GM23248 (cell line): ENCODE results near the gene HYDIN. TPM values are rescaled to one million over a fixed set of nuclear protein-coding genes. Genes with fewer than 3 reads are reported as not detected.

Experiments
- DNase-seq: peaks from one replicate; pipeline ENCODE4 v3.0.0-alpha.2; 2015
- H2AFZ ChIP-seq: fragments of 200-600 bp; sonication (generic); 2 replicates; pipeline ENCODE4 v1.6.1; 2016; ENCODE audit warnings: antibody characterized with exemption
- H3F3A ChIP-seq: fragments of 200-600 bp; sonication (generic); 2 replicates; pipeline ENCODE4 v1.6.1; 2016; ENCODE audit warnings: mild to moderate bottlenecking, antibody characterized with exemption, mixed run types; ENCODE audit not compliant: insufficient read depth
- H3K27ac ChIP-seq: fragments of 200-600 bp; sonication (generic); 2 replicates; pipeline ENCODE4 v1.5.1; 2016; ENCODE audit warnings: mild to moderate bottlenecking
- H3K27me3 ChIP-seq: fragments of 200-600 bp; sonication (generic); replicated peaks from 2 replicates; pipeline ENCODE4 v1.6.1; 2016; ENCODE audit warnings: mild to moderate bottlenecking; ENCODE audit not compliant: insufficient read depth
- H3K36me3 ChIP-seq: fragments of 200-600 bp; sonication (generic); 2 replicates; pipeline ENCODE4 v1.6.1; 2016; ENCODE audit warnings: low read depth, mild to moderate bottlenecking
- H3K4me1 ChIP-seq: fragments of 200-600 bp; sonication (generic); 2 replicates; pipeline ENCODE4 v1.6.1; 2016; ENCODE audit warnings: mild to moderate bottlenecking; ENCODE audit not compliant: insufficient read depth
- H3K4me2 ChIP-seq: fragments of 200-600 bp; sonication (generic); one replicate; pipeline ENCODE4 v1.6.1; 2016; ENCODE audit warnings: mild to moderate bottlenecking; ENCODE audit not compliant: unreplicated experiment
- H3K4me3 ChIP-seq: fragments of 200-600 bp; sonication (generic); 2 replicates; pipeline ENCODE4 v1.5.1; 2016; ENCODE audit warnings: mild to moderate bottlenecking
- H3K79me2 ChIP-seq: fragments of 200-600 bp; sonication (generic); 2 replicates; pipeline ENCODE4 v1.6.1; 2016; ENCODE audit warnings: mild to moderate bottlenecking; ENCODE audit not compliant: insufficient read depth
- H3K9ac ChIP-seq: fragments of 200-600 bp; sonication (generic); 2 replicates; pipeline ENCODE4 v1.6.1; 2016; ENCODE audit warnings: mild to moderate bottlenecking
- H3K9me2 ChIP-seq: fragments of 200-600 bp; sonication (generic); 2 replicates; pipeline ENCODE4 v1.6.1; 2016; ENCODE audit warnings: mixed run types, mild to moderate bottlenecking, moderate library complexity; ENCODE audit not compliant: insufficient read depth
- H3K9me3 ChIP-seq: fragments of 200-600 bp; sonication (generic); one replicate; pipeline ENCODE4 v1.6.1; 2017; ENCODE audit warnings: low read depth
- H4K20me1 ChIP-seq: fragments of 200-600 bp; sonication (generic); 2 replicates; pipeline ENCODE4 v1.6.0; 2016; ENCODE audit not compliant: insufficient read depth
- EZH2 ChIP-seq: fragments of 200-600 bp; sonication (generic); IDR thresholded peaks from 2 replicates; pipeline ENCODE4 v1.6.1; 2018; ENCODE audit warnings: antibody characterized with exemption, mild to moderate bottlenecking; ENCODE audit not compliant: insufficient read depth, poor library complexity, severe bottlenecking
- EZH2phosphoT487 ChIP-seq: fragments of 200-600 bp; sonication (generic); IDR thresholded peaks from 2 replicates; pipeline ENCODE4 v1.6.1; 2018; ENCODE audit warnings: antibody characterized with exemption, moderate library complexity, mild to moderate bottlenecking, low read depth; ENCODE audit not compliant: insufficient read depth
- WGBS, 2 experiments: methylation state at CpG; one replicate each; pipeline ENCODE4 v1.1.6; 2015 to 2017; ENCODE audit warnings: low lambda C conversion rate in 2 of 2, low coverage in 1 of 2; ENCODE audit errors: missing lambda C conversion rate in 2 of 2; 5-methylcytosine and 5-hydroxymethylcytosine counted together
- in situ Hi-C: fragments of 300-500 bp; cut with MboI; formaldehyde crosslinking; loops from 2 replicates; pipeline ENCODE4 v1.15.0; 2020
- polyA plus RNA-seq: library from polyadenylated mRNA; unstranded; fragments of >200 nt; fragmentation: Nextera tagmentation; extraction: Ambion mirVana; gene quantifications from 2 replicates; pipeline ENCODE4 v1.2.1, GENCODE V29; 2016
- total RNA-seq: library from RNA; depleted of rRNA; stranded (reverse); fragments of >200 nt; shearing (Covaris generic); gene quantifications from 2 replicates; pipeline ENCODE4 v1.2.3, GENCODE V29; 2014

The HYDIN gene
- total and polyA plus RNA-seq, 2 experiments from 2014 or later: 0.50 to 0.54 TPM

DNA sequence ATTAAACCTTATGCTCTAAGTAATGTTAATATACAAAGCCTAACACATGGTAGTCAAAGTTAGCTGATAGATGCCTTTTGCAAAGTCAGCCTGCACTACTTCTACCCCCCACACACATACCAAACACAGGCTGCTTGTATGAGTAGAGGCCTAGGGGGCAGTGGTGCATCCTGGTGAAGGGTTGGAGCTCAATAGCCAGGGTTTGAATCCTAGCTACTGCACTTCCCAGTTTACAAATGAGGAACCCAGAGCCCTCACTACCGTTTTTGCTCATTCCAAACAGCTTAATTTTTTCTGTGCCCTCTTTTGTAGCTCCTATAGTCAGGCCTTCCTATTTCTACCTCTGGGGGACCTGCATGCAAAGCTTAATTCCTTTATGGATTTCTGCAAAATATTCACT, 18.9 kb upstream of the HYDIN start:
- no peak overlapping the region for H3K27ac ChIP-seq
- TF ChIP-seq EZH2 (no peak), EZH2phosphoT487 (no peak)
- no peak overlapping the region for H3K4me3 ChIP-seq
- H3K79me2 ChIP-seq: no peaks in the 10 kb centered on the region
- H3K9me3 ChIP-seq: no peaks in the 10 kb centered on the region
- no peak overlapping the region for H3K4me2 ChIP-seq
- no peaks in the 10 kb centered on the region for H3K36me3 ChIP-seq
- H3F3A ChIP-seq: no peaks in the 10 kb centered on the region
- no peaks in the 10 kb centered on the region for H3K4me1 ChIP-seq
- in situ Hi-C loops: no loop called here
- H3K27me3 ChIP-seq: no peaks in the 10 kb centered on the region
- no peak overlapping the region for H3K9ac ChIP-seq
- 0% methylated on average over 1 of the region's 1 CpG for WGBS, 2 experiments
- DNase-seq: no peak
- no peaks in the 10 kb centered on the region for H3K9me2 ChIP-seq
- no peaks in the 10 kb centered on the region for H4K20me1 ChIP-seq
- H2AFZ ChIP-seq: no peak overlapping the region

DNA sequence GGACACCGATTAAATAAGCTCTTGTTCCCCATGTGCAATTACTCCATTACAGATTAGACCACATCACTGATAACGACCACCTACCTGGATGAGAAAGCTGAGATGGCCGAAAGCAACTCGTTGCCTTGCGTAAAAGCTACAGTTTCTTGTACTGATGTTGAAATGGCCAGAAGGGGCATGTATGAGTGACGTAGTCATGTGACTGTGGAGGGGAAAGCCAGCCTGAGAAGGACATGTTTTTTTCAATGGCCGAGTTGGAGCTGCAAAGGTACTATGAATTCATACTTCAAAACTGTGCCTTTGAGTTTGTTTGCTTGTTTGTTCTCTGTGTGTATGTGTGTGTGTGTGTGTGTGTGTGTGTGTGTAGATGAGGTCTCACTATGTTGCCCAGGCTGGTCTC, 17.0 kb upstream of the HYDIN start:
- H3K4me1 ChIP-seq: no peaks in the 10 kb centered on the region
- in situ Hi-C loops: no loop called here
- no peaks in the 10 kb centered on the region for H3K9me3 ChIP-seq
- no peaks in the 10 kb centered on the region for H3F3A ChIP-seq
- DNase-seq: no peak
- H3K36me3 ChIP-seq: no peaks in the 10 kb centered on the region
- H4K20me1 ChIP-seq: no peaks in the 10 kb centered on the region
- H3K79me2 ChIP-seq: no peaks in the 10 kb centered on the region
- no peak for TF ChIP-seq EZH2
- TF ChIP-seq EZH2phosphoT487: no peak
- H3K9ac ChIP-seq: no peak overlapping the region
- H3K9me2 ChIP-seq: no peaks in the 10 kb centered on the region
- H3K27ac ChIP-seq: no peak overlapping the region
- no peak overlapping the region for H3K4me2 ChIP-seq
- H3K27me3 ChIP-seq: no peaks in the 10 kb centered on the region
- no peak overlapping the region for H2AFZ ChIP-seq
- 55 to 56% methylated on average over 7 of the region's 7 CpGs for WGBS, 2 experiments
- H3K4me3 ChIP-seq: no peak overlapping the region

DNA sequence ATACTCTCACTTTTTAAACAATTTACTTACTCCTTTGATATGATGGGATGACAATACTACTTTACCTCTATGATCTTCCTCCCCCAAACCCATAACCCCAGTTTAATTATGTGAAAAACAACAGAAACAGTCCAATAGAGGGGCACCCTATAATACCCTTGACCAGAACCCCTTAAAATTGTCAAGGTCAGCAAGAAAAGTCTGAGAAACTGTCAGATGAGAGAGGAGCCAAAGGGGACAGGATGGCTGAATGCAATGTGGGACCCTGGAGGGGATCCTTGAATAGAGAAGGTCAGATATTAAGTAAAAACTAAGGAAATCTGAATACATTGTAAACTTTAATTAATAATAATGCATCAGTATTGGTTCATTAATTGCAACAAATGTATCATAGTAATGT, 15.8 kb upstream of the HYDIN start:
- no peak overlapping the region for H3K27ac ChIP-seq
- H2AFZ ChIP-seq: no peak overlapping the region
- H3F3A ChIP-seq: no peaks in the 10 kb centered on the region
- H3K9me2 ChIP-seq: no peaks in the 10 kb centered on the region
- no peaks in the 10 kb centered on the region for H3K36me3 ChIP-seq
- H3K4me1 ChIP-seq: no peaks in the 10 kb centered on the region
- H3K9ac ChIP-seq: no peak overlapping the region
- TF ChIP-seq EZH2 (no peak), EZH2phosphoT487 (no peak)
- in situ Hi-C loops: no loop called here
- H3K4me3 ChIP-seq: no peak overlapping the region
- H4K20me1 ChIP-seq: no peaks in the 10 kb centered on the region
- no peak overlapping the region for H3K4me2 ChIP-seq
- H3K27me3 ChIP-seq: no peaks in the 10 kb centered on the region
- H3K9me3 ChIP-seq: no peaks in the 10 kb centered on the region
- H3K79me2 ChIP-seq: no peaks in the 10 kb centered on the region
- no peak for DNase-seq

DNA sequence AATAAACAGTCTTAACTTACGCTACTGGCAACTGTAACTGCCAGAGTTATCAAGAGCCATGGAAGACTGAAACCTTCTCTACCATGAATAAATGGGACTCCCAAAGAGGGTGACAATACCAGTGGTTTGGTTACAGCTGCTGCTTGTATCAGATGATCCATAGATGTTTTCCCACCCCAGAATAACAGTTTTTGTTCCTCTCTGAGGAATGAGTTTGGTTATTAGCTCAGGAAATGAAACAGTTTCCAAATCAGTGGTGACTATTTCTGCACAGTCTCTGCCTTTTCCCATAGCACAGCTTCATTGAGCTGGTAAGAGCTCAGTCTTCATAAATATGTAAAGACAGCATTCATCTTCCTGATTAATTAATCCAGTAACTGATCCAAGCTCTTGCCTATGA, 14.0 kb upstream of the HYDIN start:
- Histone ChIP-seq H3K36me3 (no peaks in the 10 kb centered on the region), H3K27ac (no peak overlapping the region), H3K9me2 (no peaks in the 10 kb centered on the region), H3K27me3 (no peaks in the 10 kb centered on the region), H3K4me1 (no peaks in the 10 kb centered on the region), H3K9me3 (no peaks in the 10 kb centered on the region), H2AFZ (no peak overlapping the region), H3K9ac (no peak overlapping the region), H3K4me2 (no peak overlapping the region), H3K79me2 (no peaks in the 10 kb centered on the region), H3K4me3 (no peak overlapping the region), H4K20me1 (no peaks in the 10 kb centered on the region), H3F3A (no peaks in the 10 kb centered on the region)
- in situ Hi-C loops: no loop called here
- TF ChIP-seq EZH2: no peak
- no peak for TF ChIP-seq EZH2phosphoT487
- 81 to 83% methylated on average over 1 of the region's 1 CpG for WGBS, 2 experiments
- DNase-seq: no peak

DNA sequence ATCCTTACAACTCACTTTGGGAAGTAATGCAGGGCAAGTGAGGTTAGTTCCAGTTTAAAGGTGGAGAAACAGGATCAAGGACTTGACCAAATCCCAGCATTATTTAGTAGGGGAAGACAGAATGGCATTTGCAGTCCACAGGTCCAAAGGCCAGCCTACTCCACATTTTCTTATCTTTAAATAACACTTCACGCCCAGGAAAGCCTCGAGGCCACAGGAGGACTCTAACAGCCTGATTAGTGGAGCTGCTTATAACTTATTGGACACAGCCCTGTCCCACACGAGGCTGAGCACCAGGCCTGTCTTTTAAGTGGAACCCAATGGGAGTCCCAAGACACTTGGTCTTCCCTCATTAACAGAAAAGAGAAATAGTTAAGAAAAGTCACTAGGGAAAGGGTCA, 12.1 kb upstream of the HYDIN start:
- H3K4me2 ChIP-seq: no peak overlapping the region
- in situ Hi-C loops: no loop called here
- H3K4me1 ChIP-seq: no peaks in the 10 kb centered on the region
- no peaks in the 10 kb centered on the region for H3K79me2 ChIP-seq
- no peak overlapping the region for H3K27ac ChIP-seq
- H3K4me3 ChIP-seq: no peak overlapping the region
- no peak overlapping the region for H3K9ac ChIP-seq
- H3K9me3 ChIP-seq: no peaks in the 10 kb centered on the region
- H3K36me3 ChIP-seq: no peaks in the 10 kb centered on the region
- H3F3A ChIP-seq: no peaks in the 10 kb centered on the region
- DNase-seq: no peak
- H3K9me2 ChIP-seq: no peaks in the 10 kb centered on the region
- no peaks in the 10 kb centered on the region for H4K20me1 ChIP-seq
- 14 to 22% methylated on average over 3 of the region's 3 CpGs for WGBS, 2 experiments
- no peak overlapping the region for H2AFZ ChIP-seq
- H3K27me3 ChIP-seq: no peaks in the 10 kb centered on the region
- TF ChIP-seq EZH2phosphoT487 (no peak), EZH2 (no peak)
